Right lobe of liver (tissue), 6 donors: ENCODE results near the gene ECI1. TPM values are rescaled to one million over a fixed set of nuclear protein-coding genes. Genes with fewer than 3 reads are reported as not detected.

Experiments used
- ATAC-seq, 4 donors: fragments of 200-7000 bp; cut with Tn5 transposase; one replicate each; pipeline ENCODE4 v1.9.1; 2020; ENCODE audit warnings: mild to moderate bottlenecking in 4 of 4, moderate library complexity in 4 of 4
- DNase-seq, 3 donors: peaks; one replicate each; pipeline ENCODE4 v3.0.0-alpha.2; 2020
- H3K27ac ChIP-seq, 3 donors: fragments of 200-600 bp; one replicate each; pipeline ENCODE4 v1.8.0; 2022
- H3K27me3 ChIP-seq, 2 donors: fragments of 200-600 bp; one replicate each; pipeline ENCODE4 v1.8.0; 2022
- H3K36me3 ChIP-seq, 4 donors: fragments of 200-600 bp; sonication (generic) in 1 of 4; one replicate each; pipeline versions ENCODE4 v1.5.1 to v1.8.0; 2017 to 2022; ENCODE audit warnings: control low read depth in 1 of 4
- H3K4me1 ChIP-seq, 4 donors: fragments of 200-600 bp; sonication (generic) in 1 of 4; one replicate each; pipeline versions ENCODE4 v1.5.1 to v1.8.0; 2017 to 2022; ENCODE audit warnings: control low read depth in 1 of 4
- H3K4me3 ChIP-seq, 3 donors: fragments of 200-600 bp; one replicate each; pipeline ENCODE4 v1.8.0; 2022
- H3K9me3 ChIP-seq, 4 donors: fragments of 200-600 bp; sonication (generic) in 1 of 4; one replicate each; pipeline versions ENCODE4 v1.5.1 to v1.8.0; 2017 to 2022; ENCODE audit warnings: control low read depth in 1 of 4
- CTCF ChIP-seq, 4 donors: fragments of 200-600 bp in 3 of 4; fragments of 450-650 bp in 1 of 4; IDR thresholded peaks; one replicate each; pipeline versions ENCODE4 v1.5.1 to v1.8.0; 2016 to 2022; ENCODE audit warnings: antibody characterized with exemption in 4 of 4, mild to moderate bottlenecking in 2 of 4
- POLR2A ChIP-seq: fragments of 450-650 bp; IDR thresholded peaks from one replicate; pipeline ENCODE4 v1.6.1; 2017; ENCODE audit warnings: antibody characterized with exemption, mild to moderate bottlenecking
- WGBS: methylation state at CpG from one replicate; pipeline ENCODE4 v1.1.6; 2018; ENCODE audit warnings: low coverage, low lambda C conversion rate; ENCODE audit not compliant: insufficient coverage; ENCODE audit errors: missing lambda C conversion rate; 5-methylcytosine and 5-hydroxymethylcytosine counted together
- intact Hi-C, 2 donors: fragments of 100-400 bp; cut with DNase I; formaldehyde crosslinking; loops; one replicate each; pipeline versions ENCODE4 v1.11.2 to v1.14.1; 2022
- total RNA-seq, 6 experiments: library from RNA; depleted of rRNA in 2 of 6; stranded (reverse); fragments of >200 nt in 2 of 6; fragmentation: NEBNext Ultra II Directional in 3 of 6; extraction: Animal tissue kit (Norgen Biotek cat#: 25700) in 3 of 6; gene quantifications; one replicate each; pipeline versions ENCODE4 v1.1.0 to v1.2.4, GENCODE V29; 2016 to 2023
- donor health status: DM: no; HTN: yes; CAD: no.
- donor health status: DM: no; HTN: no; CAD: no.
- donor health status: DM: no; HTN: no; CAD: no.
- donor health status: DM: no; HTN: yes; CAD: no.
- donor health status: DM: no; HTN: yes; CAD: no.

ECI1 gene
- total RNA-seq, 6 experiments from 2014 or later: 68.1 to 150 (median 85.5) TPM

- Histone ChIP-seq H3K36me3 (peaks cover 0 to 2% (median under 1%) of the 10 kb centered on the region in 4 donors), H3K27me3 (no peaks in the 10 kb centered on the region), H3K9me3 (no peaks in the 10 kb centered on the region), H3K27ac (peak overlapping the region in 1 of 3 donors; percentile 43), H3K4me3 (peak overlapping the region; percentile 60 to 76 (median 60)), H3K4me1 (peaks cover 0 to 19% (median 9%) of the 10 kb centered on the region in 4 donors)
- under 1% methylated on average over 12 of the region's 98 CpGs for WGBS
- intact Hi-C loops: no loop called here
- TF ChIP-seq POLR2A (peak; percentile 18), CTCF (IDR thresholded peaks at IDR 0.05) (no peak)
- no peak for DNase-seq
- ATAC-seq: no peak
These were observed 37.3 kb downstream of the ECI1 start for GRCh38 chr16:2213817-2214718.

GRCh38 chr16:2212362-2213324 is 38.7 kb downstream of the ECI1 start:
- Histone ChIP-seq H3K4me3 (peak overlapping the region in 1 of 3 donors; percentile 60), H3K36me3 (peaks cover 0 to 17% (median 7%) of the 10 kb centered on the region in 4 donors), H3K4me1 (peaks cover 0 to 19% (median 9%) of the 10 kb centered on the region in 4 donors), H3K9me3 (no peaks in the 10 kb centered on the region), H3K27me3 (no peaks in the 10 kb centered on the region), H3K27ac (no peak overlapping the region)
- no peak for ATAC-seq
- intact Hi-C loops: no loop called here
- no peak for DNase-seq
- WGBS: 56% methylated on average over 4 of the region's 19 CpGs
- TF ChIP-seq POLR2A (no peak), CTCF (IDR thresholded peaks at IDR 0.05) (no peak)

- H3K27ac ChIP-seq: no peak overlapping the region
- intact Hi-C loops: no loop called here
- H3K9me3 ChIP-seq: no peaks in the 10 kb centered on the region
These were observed 39.5 kb downstream of the ECI1 start for GRCh38 chr16:2211923-2212347.

More at GRCh38 chr16:2211923-2212347, 39.5 kb downstream of the ECI1 start:
- peaks cover 0 to 19% (median 7%) of the 10 kb centered on the region in 4 donors for H3K36me3 ChIP-seq
- no peak for TF ChIP-seq POLR2A
- no peak for TF ChIP-seq CTCF (IDR thresholded peaks at IDR 0.05)
- DNase-seq (peak in 1 of 3 donors; percentile 49), ATAC-seq (no peak)
- no peak overlapping the region for H3K4me3 ChIP-seq
- no peaks in the 10 kb centered on the region for H3K27me3 ChIP-seq
- H3K4me1 ChIP-seq: peaks cover 0 to 19% (median 9%) of the 10 kb centered on the region in 4 donors
- WGBS: no CpG with 5 or more reads among the region's 11 CpGs
